WTC11 (cell line): Measurements from ENCODE around the gene RRAD.

ENCODE experiments used
- SMAD3 ChIP-seq: sonication (generic); formaldehyde crosslinking; IDR thresholded peaks from 2 replicates; pipeline ENCODE4 v1.8.0; 2022; ENCODE audit warnings: missing genetic modification reagents, mild to moderate bottlenecking, borderline replicate concordance
- ZNF121 ChIP-seq: sonication (generic); formaldehyde crosslinking; IDR thresholded peaks from 2 replicates; pipeline ENCODE4 v1.8.0; 2023; ENCODE audit warnings: missing genetic modification reagents
- TF ChIP-seq, protein P1 (sequence below): fragments of 200-600 bp; IDR thresholded peaks from 2 replicates; pipeline ENCODE4 v1.8.0; 2022; ENCODE audit warnings: antibody characterized with exemption

- TF ChIP-seq, protein P1, sequence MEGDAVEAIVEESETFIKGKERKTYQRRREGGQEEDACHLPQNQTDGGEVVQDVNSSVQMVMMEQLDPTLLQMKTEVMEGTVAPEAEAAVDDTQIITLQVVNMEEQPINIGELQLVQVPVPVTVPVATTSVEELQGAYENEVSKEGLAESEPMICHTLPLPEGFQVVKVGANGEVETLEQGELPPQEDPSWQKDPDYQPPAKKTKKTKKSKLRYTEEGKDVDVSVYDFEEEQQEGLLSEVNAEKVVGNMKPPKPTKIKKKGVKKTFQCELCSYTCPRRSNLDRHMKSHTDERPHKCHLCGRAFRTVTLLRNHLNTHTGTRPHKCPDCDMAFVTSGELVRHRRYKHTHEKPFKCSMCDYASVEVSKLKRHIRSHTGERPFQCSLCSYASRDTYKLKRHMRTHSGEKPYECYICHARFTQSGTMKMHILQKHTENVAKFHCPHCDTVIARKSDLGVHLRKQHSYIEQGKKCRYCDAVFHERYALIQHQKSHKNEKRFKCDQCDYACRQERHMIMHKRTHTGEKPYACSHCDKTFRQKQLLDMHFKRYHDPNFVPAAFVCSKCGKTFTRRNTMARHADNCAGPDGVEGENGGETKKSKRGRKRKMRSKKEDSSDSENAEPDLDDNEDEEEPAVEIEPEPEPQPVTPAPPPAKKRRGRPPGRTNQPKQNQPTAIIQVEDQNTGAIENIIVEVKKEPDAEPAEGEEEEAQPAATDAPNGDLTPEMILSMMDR: no peak
- TF ChIP-seq ZNF121 (CRISPR knock-in tag): no peak
- TF ChIP-seq SMAD3 (CRISPR knock-in tag): no peak
Observed at GRCh38 chr16:66914541-66914940, 10.8 kb downstream of the RRAD start.
